ENCODE measurements around the gene CAPZB.

Gene CAPZB

DNA sequence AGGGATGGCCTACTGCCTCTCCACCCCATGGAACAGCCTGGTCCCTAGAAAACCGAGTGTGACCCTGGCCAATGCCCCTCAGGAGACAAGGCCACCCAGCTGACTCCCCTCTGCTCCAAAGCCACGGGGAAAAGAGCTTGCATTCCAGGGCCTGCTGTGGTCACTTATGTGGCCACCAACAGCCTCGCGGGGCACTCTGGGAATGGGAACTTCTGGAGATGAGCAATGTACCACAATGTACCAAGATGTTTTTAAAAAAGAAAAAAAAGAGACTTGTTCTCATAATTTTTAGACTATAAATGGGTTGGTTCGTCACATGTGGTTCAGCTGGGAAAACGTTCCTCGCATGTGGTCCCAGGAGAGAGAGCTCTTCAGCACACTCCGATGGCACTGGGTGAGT, 110.4 kb downstream of the CAPZB start:
- Histone ChIP-seq H3K9me3 (replicated peaks; ENCODE audit: insufficient read depth, low read length) (no peaks in the 10 kb centered on the region), H4K20me1 (ENCODE audit: insufficient read depth, low read length) (no peaks in the 10 kb centered on the region), H3K4me2 (ENCODE audit: low read depth, low read length) (no peak overlapping the region), H2AFZ (ENCODE audit: low read length) (no peak overlapping the region), H3K4me1 (ENCODE audit: low read length) (no peaks in the 10 kb centered on the region), H3K4me3 (ENCODE audit: low read length) (no peak overlapping the region), H3K9me2 (replicated peaks; ENCODE audit: insufficient read depth, low read length) (no peaks in the 10 kb centered on the region), H3K36me3 (replicated peaks; ENCODE audit: insufficient read depth, low read length) (peaks cover 3% of the 10 kb centered on the region), H3K79me2 (ENCODE audit: low read length) (peaks cover 5% of the 10 kb centered on the region; the same call in 1 of the 2 replicates), H3K27ac (ENCODE audit: low read length) (no peak overlapping the region), H3F3A (ENCODE audit: insufficient read depth, low read length) (no peaks in the 10 kb centered on the region), H3K27me3 (replicated peaks; ENCODE audit: insufficient read depth, low read length) (no peaks in the 10 kb centered on the region), H3K9ac (ENCODE audit: low read length) (no peak overlapping the region)
- no peak for DNase-seq
- TF ChIP-seq EZH2 (optimal IDR thresholded peaks at IDR 0.05; ENCODE audit: low read depth, low read length) (no peak), EZH2phosphoT487 (IDR thresholded peaks at IDR 0.05; ENCODE audit: low read length) (no peak)
- TF ChIP-seq, protein P1, sequence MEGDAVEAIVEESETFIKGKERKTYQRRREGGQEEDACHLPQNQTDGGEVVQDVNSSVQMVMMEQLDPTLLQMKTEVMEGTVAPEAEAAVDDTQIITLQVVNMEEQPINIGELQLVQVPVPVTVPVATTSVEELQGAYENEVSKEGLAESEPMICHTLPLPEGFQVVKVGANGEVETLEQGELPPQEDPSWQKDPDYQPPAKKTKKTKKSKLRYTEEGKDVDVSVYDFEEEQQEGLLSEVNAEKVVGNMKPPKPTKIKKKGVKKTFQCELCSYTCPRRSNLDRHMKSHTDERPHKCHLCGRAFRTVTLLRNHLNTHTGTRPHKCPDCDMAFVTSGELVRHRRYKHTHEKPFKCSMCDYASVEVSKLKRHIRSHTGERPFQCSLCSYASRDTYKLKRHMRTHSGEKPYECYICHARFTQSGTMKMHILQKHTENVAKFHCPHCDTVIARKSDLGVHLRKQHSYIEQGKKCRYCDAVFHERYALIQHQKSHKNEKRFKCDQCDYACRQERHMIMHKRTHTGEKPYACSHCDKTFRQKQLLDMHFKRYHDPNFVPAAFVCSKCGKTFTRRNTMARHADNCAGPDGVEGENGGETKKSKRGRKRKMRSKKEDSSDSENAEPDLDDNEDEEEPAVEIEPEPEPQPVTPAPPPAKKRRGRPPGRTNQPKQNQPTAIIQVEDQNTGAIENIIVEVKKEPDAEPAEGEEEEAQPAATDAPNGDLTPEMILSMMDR (IDR thresholded peaks at IDR 0.05; ENCODE audit: low read length) = no peak

DNA sequence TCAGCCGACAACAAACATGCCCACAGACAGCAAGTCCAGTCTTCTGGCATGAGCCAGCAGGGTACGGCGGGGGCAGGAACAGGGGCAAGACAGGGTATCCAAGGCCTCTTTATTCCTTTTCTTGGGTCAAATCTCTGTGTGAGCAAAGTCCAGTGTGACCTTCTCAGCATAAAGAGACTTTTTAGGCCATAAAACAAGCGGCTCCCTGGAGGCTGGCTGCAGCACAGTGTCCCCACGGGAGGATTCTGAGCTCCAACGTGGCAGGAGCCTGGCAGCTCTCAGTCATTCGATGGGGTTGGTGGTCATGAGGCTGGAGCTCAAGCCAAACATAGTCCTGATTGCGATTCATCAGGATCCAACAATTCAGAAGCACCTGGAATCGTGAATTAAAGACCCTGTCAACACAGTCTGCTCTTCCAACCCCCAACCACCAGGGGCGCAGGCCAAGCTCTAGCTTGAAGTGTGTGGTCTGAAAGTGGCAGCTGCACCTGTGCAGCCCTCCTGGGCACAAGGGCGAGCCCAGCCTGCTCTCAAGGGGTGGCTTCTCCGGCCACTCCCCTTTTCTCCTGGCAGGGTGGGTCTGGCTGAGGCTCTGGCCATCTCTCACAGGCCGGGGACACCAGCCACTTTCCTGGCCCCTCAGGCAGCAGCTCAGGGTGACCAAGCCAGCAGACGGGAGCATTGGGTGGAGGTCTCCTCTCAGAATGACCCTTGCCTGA, 111.1 kb downstream of the CAPZB start:
- H3K4me1 ChIP-seq (ENCODE audit: low read length) = no peaks in the 10 kb centered on the region
- TF ChIP-seq, protein P1 (IDR thresholded peaks at IDR 0.05; ENCODE audit: low read length) = peak; percentile 43
- no peak for TF ChIP-seq EZH2phosphoT487 (IDR thresholded peaks at IDR 0.05; ENCODE audit: low read length)
- H4K20me1 ChIP-seq (ENCODE audit: insufficient read depth, low read length) = no peaks in the 10 kb centered on the region
- H3F3A ChIP-seq (ENCODE audit: insufficient read depth, low read length) = no peaks in the 10 kb centered on the region
- no peaks in the 10 kb centered on the region for H3K27me3 ChIP-seq (replicated peaks; ENCODE audit: insufficient read depth, low read length)
- DNase-seq = no peak
- no peaks in the 10 kb centered on the region for H3K9me2 ChIP-seq (replicated peaks; ENCODE audit: insufficient read depth, low read length)
- peaks cover 3% of the 10 kb centered on the region; the same call in 1 of the 2 replicates for H3K36me3 ChIP-seq (replicated peaks; ENCODE audit: insufficient read depth, low read length)
- peaks cover 9% of the 10 kb centered on the region; the same call in 1 of the 2 replicates for H3K79me2 ChIP-seq (ENCODE audit: low read length)
- H2AFZ ChIP-seq (ENCODE audit: low read length) = no peak overlapping the region
- no peak overlapping the region for H3K4me2 ChIP-seq (ENCODE audit: low read depth, low read length)
- H3K27ac ChIP-seq (ENCODE audit: low read length) = no peak overlapping the region
- no peak overlapping the region for H3K4me3 ChIP-seq (ENCODE audit: low read length)
- H3K9ac ChIP-seq (ENCODE audit: low read length) = no peak overlapping the region
- H3K9me3 ChIP-seq (replicated peaks; ENCODE audit: insufficient read depth, low read length) = no peaks in the 10 kb centered on the region

DNA sequence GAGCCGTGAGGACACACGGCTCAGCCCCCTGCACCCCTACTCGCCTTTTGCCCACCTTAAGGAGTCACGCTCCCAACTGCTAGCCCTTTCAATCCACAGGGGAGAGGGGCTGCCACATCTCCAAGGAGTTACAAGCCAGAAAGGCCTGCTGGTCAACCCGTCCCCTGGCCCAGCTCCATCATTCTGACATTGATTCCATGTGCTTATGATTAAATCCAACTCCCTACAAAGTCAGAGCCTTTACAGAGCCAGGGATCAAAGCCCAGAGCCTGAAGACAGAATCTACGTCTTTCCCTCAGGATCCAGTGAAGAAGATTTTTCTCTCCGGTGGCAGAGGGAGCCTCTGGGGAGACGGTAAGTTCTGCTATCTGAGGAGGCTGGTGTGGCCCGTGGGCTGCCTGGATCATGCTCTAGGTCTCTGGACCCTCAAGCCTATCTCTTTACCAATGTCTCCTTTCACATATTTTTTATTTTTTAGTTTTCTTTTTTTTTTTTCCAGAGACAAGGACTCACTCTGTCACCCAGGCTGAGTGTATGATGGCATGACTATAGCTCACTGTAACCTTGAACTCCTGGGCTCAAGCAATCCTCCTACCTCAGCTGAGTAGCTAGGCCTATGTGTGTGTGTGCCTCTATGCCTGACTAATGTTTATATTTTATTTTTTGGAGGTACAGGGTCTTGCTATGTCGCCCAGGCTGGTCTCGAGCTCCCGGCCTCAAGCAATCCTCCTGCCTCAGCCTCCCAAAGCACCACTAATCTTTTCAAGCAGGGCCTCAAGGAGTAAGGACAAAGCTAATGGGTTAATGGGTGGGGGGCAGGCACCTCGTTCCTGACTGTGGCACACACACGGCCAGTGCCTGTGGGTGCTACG, 111.9 kb downstream of the CAPZB start:
- TF ChIP-seq EZH2 (optimal IDR thresholded peaks at IDR 0.05; ENCODE audit: low read depth, low read length) (no peak), EZH2phosphoT487 (IDR thresholded peaks at IDR 0.05; ENCODE audit: low read length) (no peak)
- TF ChIP-seq, protein P1 (IDR thresholded peaks at IDR 0.05; ENCODE audit: low read length) = no peak
- H3K4me1 ChIP-seq (ENCODE audit: low read length) = no peaks in the 10 kb centered on the region
- peaks cover 9% of the 10 kb centered on the region; the same call in 1 of the 2 replicates for H3K79me2 ChIP-seq (ENCODE audit: low read length)
- H3K27ac ChIP-seq (ENCODE audit: low read length) = no peak overlapping the region
- no peak overlapping the region for H2AFZ ChIP-seq (ENCODE audit: low read length)
- DNase-seq = no peak
- no peaks in the 10 kb centered on the region for H3F3A ChIP-seq (ENCODE audit: insufficient read depth, low read length)
- no peaks in the 10 kb centered on the region for H4K20me1 ChIP-seq (ENCODE audit: insufficient read depth, low read length)
- no peak overlapping the region for H3K9ac ChIP-seq (ENCODE audit: low read length)
- H3K9me2 ChIP-seq (replicated peaks; ENCODE audit: insufficient read depth, low read length) = no peaks in the 10 kb centered on the region
- no peak overlapping the region for H3K4me3 ChIP-seq (ENCODE audit: low read length)
- no peaks in the 10 kb centered on the region for H3K27me3 ChIP-seq (replicated peaks; ENCODE audit: insufficient read depth, low read length)
- H3K9me3 ChIP-seq (replicated peaks; ENCODE audit: insufficient read depth, low read length) = no peaks in the 10 kb centered on the region
- peaks cover 3% of the 10 kb centered on the region; the same call in 1 of the 2 replicates for H3K36me3 ChIP-seq (replicated peaks; ENCODE audit: insufficient read depth, low read length)
- no peak overlapping the region for H3K4me2 ChIP-seq (ENCODE audit: low read depth, low read length)
